Measurements from ENCODE around the gene PRR18.

PRR18 gene

GRCh38 chr6:166334878-166335277 lies 26.7 kb upstream of the PRR18 start:
- DNase-seq: no peak

- DNase-seq: no peak
Measured at GRCh38 chr6:166333172-166333995, 25.2 kb upstream of the PRR18 start.

DNA sequence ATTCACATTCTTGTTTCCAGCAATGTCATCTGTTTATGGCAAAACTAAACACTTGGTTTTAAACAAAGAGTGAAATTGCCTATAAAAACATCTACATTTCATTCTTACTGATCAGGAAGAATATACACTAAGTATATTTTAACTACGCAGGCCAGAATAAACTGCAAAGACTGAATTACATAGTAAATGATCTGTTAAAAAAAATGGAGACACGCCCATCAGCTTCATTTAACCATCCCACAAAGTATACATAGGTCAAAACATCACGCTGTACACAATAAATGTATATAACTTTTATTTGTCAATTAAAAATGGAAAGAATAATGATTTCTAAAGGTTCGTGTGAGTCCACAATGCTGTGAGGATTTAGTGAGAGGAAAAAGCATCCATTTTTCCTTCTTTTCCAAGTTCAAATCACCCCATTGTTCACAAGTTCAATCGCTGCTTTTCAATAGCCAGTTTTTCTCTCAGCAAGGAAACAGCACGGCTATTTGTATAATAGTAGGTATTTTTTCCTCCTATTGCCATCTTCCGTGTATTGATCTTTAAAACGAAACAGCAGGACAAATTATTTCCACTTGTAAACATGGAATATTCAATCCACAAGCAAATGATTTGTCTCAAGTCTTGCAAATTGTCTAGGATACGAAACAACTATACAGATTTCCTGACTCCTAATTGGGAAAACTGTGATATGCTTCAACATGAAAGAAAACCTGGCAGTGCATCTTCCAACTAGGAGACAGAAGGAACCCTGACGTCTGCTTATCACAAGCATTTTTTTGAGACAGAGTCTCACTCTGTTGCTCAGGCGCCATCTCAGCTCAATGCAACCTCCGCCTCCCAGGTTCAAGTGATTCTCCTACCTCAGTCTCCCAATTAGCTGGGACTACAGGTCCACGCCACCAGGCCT lies 23.6 kb upstream of the PRR18 start:
- no peak for DNase-seq

GRCh38 chr6:166330612-166331011 lies 22.4 kb upstream of the PRR18 start:
- peak in 47 of 56 donors; percentile 14 to 86 (median 63) for DNase-seq

- no peak for DNase-seq
Measured at GRCh38 chr6:166325383-166326042, 17.3 kb upstream of the PRR18 start.

DNA sequence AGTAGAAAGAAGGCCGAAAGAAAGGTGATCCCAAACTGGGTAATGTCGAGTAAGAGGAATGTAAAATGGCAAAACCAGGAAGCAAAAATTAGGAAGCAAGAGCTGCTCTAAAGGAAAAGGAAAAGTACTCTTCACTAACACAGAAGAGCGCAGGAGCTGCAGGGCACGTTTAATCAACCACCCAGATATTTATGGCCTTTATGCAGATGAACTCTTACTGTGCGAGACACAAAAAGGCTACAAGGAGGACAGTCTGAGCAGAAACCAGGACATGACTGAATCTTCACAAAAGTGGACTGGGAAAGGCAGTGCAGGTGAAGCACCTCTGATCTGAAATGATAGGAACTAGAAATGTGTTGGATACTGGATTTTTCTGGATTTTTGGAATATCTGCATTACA lies 15.2 kb upstream of the PRR18 start:
- DNase-seq: no peak

DNA sequence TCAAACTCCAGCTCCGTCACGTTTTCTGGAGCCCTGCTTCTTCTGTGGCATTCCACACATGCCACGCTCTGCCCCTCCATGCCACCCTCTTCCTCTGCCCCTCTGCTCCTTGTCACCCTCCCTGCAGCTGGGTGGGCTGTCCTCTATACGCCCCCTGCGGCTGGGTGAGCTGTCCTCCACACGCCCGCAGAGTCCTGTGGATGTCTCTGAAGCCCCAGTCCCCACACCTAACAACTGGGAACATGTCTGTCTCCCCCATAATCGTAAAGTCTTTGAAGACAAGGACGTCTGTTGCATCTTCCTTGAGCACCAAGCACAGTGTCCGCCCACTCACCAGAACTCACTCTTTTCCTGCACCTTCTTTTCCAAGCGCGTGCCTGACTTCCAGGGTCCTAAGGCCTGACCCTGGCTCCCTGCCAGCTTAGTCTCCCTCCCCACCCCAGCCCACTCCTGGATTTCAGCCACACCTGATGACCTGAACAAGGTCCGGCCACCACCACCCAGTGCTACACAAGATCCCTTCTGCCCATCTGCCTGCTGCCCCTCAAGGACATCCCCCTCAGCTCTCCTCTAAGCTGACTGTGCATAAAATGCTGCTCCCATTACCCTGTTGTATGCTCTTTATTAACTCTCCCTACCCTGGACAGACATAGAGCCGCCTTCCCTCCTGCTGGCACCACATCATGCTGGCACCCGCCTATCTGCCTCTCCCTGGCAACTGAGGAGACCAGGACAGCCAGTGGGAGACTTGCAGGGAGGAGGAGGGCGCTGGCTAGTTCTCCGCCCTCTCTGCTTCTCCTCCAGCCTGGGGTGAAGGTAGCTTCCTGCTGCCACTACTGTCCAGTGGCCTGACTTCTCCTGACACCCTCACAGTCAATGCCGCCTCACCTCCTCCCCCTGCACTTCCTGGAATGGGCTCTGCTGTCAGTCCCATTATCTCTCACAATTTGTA lies 10.7 kb upstream of the PRR18 start:
- peak in 2 of 56 donors; percentile 13 to 35 for DNase-seq

- DNase-seq: no peak
Measured at GRCh38 chr6:166318227-166318626, 10.0 kb upstream of the PRR18 start.

DNA sequence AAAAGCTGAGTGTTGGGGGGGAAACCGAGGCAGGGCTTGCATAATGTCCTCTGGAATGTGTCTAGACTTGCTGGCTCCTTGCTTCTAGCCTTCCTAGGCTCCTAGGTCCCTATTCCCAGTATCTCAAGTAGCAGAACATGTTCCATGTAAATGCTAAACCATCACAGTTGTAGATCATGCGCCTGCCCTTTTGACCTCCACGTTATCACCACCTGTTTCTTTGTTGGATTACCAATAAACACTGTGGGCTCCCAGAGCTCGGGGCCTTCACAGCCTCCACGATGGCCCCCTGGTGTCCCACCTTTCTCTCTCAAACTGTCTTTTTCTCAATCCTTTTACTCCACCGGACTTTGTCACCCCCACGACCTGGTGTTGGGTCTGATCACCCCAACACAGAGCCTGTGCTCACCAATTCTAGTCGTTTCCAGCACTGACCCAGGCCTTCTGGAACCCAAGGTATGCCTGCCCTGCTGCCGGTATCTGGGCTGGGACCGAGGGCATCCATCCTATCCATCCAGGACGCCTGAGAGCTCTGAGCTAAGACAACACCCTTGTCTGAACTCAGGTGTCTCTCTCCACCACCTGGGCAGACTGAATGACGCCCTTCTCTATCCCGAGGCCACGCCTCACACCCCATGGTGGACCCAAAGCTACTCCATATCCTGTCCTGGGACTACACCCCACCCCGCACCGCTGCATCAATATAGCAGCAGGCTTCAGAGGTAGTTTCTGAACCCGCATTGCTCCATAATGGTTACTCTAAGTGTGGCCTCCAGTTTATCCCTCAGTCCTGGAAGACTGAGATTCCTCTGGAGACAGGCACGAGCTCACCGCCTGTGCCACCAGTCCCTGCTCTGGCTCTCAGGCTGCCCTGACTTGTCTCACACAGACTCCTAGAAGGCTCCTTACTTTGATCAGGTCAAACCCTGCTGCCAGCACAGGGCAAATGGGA lies 9.3 kb upstream of the PRR18 start:
- no peak for DNase-seq

DNA sequence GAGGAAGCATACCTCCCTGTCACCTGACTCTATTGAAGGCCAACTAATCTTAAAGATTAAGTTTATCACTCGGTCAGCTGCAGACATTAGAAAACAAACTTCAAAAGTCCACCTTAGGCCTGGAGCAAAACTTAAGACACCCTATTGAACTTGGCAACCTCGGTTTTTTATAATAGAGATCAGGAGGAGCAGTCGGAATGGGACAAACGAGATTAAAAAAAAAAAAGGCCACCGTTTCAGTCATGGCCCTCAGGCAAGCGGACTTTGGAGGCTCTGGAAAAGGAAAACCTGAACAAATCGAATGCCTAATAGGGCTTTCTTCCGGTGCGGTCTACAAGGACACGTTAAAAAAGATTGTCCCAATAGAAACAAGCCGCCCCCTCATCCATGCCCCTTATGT lies 7.2 kb upstream of the PRR18 start:
- DNase-seq: no peak

DNA sequence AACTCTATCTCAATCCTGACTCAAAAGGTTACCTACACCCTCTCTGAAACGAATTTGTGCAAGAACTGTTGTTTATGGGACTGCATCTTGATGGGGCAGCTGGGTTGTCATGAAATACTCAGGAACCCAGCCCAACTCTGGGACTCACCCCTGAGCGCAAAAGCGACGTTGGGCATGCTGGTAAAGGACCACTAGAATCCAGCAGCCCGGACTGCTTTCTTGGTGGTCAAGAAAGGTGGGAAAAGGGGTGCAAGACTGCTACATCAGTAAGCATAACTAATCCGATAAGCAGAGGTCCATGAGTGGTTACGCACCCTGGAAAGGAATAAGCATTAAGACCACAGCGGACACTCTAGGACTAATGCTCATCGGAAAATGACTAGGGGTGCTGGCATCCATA lies 6.3 kb upstream of the PRR18 start:
- no peak for DNase-seq

DNA sequence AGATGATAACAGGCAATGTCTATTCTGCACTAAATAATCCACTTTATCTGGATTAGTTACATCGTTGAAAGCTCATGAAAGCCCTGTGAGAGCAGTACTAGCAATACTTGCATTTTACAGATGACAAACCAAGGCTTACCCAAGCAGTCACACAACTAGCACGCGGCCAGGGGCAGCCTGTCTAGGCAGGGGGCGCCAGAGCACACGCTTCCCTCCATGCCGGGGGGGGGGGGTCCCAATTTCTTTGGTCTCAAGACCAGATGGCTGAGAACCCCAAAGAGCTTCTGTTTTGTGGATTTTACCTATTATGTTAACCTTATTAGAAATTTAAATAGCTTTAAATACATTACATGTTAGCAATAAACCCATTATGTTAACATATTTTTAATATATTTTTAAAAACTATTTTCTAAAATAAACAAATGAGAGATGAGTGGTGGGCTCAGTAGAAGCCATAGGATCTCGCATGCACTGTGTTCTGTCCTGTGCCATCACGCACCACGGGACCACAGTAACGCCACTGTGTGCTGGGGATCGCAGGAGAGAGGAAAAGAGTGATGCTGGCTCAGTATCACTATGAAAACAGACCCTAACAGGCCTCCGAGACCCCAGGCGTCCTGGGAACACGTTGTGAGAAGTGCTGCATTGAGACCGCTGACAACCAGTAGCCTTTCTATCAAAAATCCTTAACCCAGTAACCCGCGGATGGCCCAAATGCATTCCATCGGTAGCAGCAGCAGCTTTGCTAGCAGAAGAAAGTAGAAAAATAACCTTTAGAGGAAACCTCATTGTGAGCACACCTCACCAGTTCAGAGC lies 5.3 kb upstream of the PRR18 start:
- DNase-seq: peak in 14 of 56 donors; percentile 20 to 64 (median 37)

DNA sequence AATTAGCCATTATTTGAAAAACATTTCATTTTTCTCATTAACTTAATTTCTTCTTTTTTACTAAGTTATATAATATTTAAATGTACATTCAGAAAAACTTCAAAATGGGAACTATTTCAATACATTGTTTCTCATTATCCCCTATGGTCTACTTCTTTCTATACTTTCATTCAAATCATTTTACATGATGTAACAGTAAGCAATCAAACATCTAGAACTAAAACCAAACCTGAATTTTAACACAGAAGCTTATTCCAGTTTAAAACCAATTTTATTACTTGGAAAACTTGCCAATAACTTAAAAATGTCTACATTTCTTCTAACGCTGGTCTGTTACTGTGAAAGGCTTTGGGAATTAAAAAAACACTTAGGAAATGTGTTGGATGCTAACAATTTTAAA lies 4.6 kb upstream of the PRR18 start:
- DNase-seq: no peak

DNA sequence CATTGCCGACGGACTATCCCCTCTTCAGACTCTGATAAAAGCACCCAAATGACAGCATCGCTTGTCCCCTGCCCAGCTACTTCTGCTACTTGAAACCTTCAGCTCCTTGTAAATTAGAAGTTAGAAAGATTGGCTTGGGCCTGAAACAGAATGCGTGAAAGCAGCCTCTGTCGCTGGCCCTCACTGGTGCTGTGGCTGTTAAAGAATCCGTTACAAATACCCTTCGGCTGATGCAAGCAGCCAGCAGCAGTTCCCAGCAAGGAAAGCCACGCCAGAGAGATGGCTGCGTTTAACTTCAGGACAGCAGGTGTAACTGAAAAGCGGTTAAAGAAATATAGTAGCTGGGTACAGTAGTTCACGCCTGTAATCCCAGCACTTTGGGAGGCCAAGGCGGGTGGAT lies 2.4 kb upstream of the PRR18 start:
- no peak for DNase-seq

GRCh38 chr6:166309977-166310376 lies 1.8 kb upstream of the PRR18 start:
- no peak for DNase-seq

GRCh38 chr6:166308769-166309589 lies 787 bp upstream of the PRR18 start:
- DNase-seq: peak in 24 of 56 donors; percentile 26 to 72 (median 50)
